Measurements from ENCODE around the gene NUBP2.

NUBP2 gene

DNA sequence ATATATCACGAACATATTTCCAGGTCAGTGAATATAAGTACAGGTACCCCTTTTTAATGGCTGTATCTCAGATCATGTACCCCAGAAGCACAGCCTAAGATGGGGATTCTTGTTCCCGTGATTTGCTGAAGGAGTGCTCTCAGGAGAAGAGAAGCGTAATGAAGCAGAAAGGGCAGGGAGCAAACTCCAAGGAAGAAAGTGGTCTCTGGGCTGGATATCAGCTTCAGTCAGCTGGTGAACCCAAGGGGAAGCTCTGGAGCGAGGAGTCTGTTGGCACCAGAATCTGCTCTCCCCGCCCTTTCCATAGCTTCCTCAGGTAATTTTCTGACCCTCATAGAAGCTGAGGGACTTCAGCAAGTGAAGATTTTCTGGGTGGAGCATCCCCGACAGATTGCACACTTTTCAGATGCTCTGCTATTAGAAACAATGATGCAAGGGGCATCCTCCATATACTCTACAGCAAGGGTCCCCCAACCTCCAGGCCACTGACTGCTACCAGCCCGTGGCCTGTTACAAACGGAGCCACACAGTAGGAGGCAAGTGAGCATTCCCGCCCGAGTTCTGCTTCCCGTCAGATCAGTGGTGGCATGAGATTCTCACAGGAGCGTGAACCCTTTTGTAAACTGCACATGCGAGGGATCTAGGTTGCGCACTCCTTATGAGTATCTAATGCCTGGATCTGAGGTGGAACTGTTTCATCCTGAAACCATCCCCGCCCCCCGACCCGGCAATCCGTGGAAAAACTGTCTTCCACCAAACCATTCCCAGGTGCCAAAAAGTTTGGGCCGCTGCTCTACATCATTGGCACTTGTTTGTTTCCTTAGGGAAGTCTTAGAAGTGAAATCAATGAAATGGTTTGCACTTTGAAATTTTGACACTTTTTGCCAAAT, 48.7 kb downstream of the NUBP2 start:
- no peak for DNase-seq

DNA sequence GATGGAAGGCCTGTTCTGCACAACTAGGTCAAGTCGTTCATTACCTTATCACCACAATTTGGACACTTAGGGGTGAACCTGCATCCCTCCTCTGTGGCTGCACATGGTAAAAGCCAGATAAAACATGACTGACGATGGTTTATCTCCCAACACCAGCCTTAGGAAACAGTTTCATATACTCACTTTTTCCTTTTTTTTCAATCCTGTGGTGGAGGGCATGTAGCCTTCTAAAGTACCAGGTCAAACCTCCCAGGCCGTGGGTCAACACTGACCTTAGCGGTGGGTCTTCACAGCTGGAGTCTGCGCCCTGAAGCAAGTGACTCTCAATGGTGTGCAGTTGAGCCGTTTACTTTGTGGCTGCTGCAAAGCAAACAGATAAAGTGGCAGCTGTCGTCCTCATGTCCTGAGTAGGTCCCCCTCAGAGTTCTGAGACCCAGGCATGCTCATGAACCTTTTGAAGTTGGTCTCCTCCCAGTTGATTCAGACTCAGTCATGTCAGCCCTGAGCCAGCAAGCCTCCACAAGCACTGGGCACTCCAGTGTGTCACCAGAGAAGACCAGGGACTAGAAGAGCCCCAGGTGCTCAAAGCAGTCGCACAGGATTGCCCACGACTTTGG, 50.2 kb downstream of the NUBP2 start:
- DNase-seq: no peak

DNA sequence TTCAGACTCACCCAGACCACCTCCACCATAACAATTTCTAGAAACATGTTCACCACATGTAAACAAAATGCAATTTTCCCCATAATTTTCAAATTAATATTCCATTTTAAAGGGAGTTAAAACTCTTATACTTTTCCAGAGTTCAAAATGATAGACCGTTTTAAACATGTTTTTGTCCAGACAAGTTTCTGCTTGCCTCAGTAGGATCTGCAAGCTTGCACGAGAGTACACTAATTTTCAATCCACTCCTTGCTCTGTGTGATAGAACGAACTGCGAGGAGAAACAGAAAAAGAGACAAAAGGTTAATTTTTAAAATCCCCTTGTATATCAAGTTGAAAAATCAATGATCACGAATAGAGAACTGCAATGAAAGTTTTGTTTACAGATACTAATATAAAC, 51.3 kb downstream of the NUBP2 start:
- DNase-seq: no peak
